WI38 (cell line): ENCODE data around the gene HOXB13.

Experiments
- H3K4me3 ChIP-seq: 2 replicates; pipeline ENCODE4 v1.5.1; 2011; ENCODE audit warnings: low read depth, mild to moderate bottlenecking, control low read depth, low read length
- CTCF ChIP-seq: IDR thresholded peaks from 2 replicates; pipeline ENCODE4 v1.5.1; 2012; ENCODE audit warnings: low read depth, mild to moderate bottlenecking, control low read depth, low read length

The HOXB13 gene

GRCh38 chr17:48690655-48691054 lies 37.9 kb downstream of the HOXB13 start:
- TF ChIP-seq CTCF: no peak
- no peak overlapping the region for H3K4me3 ChIP-seq

- TF ChIP-seq CTCF: no peak
- H3K4me3 ChIP-seq: no peak overlapping the region
These were observed 46.9 kb downstream of the HOXB13 start for GRCh38 chr17:48681609-48682008.

GRCh38 chr17:48679385-48680096 lies 49.0 kb downstream of the HOXB13 start:
- no peak overlapping the region for H3K4me3 ChIP-seq
- TF ChIP-seq CTCF: no peak

- H3K4me3 ChIP-seq: no peak overlapping the region
- TF ChIP-seq CTCF: peak; percentile 83
These were observed 50.2 kb downstream of the HOXB13 start for GRCh38 chr17:48678141-48678971.

GRCh38 chr17:48676963-48677558 lies 51.5 kb downstream of the HOXB13 start:
- no peak overlapping the region for H3K4me3 ChIP-seq
- TF ChIP-seq CTCF: no peak
